H9 (cell line): Measurements from ENCODE around the gene ATP2B2. TPM values are rescaled to one million over a fixed set of nuclear protein-coding genes. Genes with fewer than 3 reads are reported as not detected.

Experiments
- DNase-seq: peaks from one replicate; pipeline ENCODE4 v3.0.0-alpha.2; 2017
- H2AFZ ChIP-seq: one replicate; pipeline ENCODE4 v1.6.1; 2013; ENCODE audit warnings: mild to moderate bottlenecking, low read length, control low read depth, moderate library complexity
- H2AK5ac ChIP-seq: 2 replicates; pipeline ENCODE4 v1.6.1; 2013; ENCODE audit warnings: low read length, control low read depth, mixed read lengths; ENCODE audit not compliant: insufficient read length
- H2BK120ac ChIP-seq: one replicate; pipeline ENCODE4 v1.6.1; 2013; ENCODE audit warnings: low read depth, mild to moderate bottlenecking, low read length, control low read depth, inconsistent platforms; ENCODE audit not compliant: poor library complexity, severe bottlenecking
- H2BK12ac ChIP-seq: 2 replicates; pipeline ENCODE4 v1.6.1; 2013; ENCODE audit warnings: low read length, control low read depth, mixed read lengths, low read depth; ENCODE audit not compliant: insufficient read length
- H2BK15ac ChIP-seq: 2 replicates; pipeline ENCODE4 v1.6.1; 2013; ENCODE audit warnings: low read depth, low read length, control low read depth
- H2BK20ac ChIP-seq: one replicate; pipeline ENCODE4 v1.6.1; 2013; ENCODE audit warnings: low read depth, mild to moderate bottlenecking, low read length, control low read depth, inconsistent platforms; ENCODE audit not compliant: poor library complexity, severe bottlenecking
- H2BK5ac ChIP-seq: 2 replicates; pipeline ENCODE4 v1.6.1; 2013; ENCODE audit warnings: low read length, control low read depth, mixed read lengths; ENCODE audit not compliant: insufficient read length
- H3K14ac ChIP-seq: 2 replicates; pipeline ENCODE4 v1.6.1; 2013; ENCODE audit warnings: low read length, control low read depth; ENCODE audit not compliant: insufficient read depth
- H3K18ac ChIP-seq: 2 replicates; pipeline ENCODE4 v1.6.1; 2013; ENCODE audit warnings: low read depth, mild to moderate bottlenecking, mixed read lengths, low read length, control low read depth; ENCODE audit not compliant: insufficient read length
- H3K23ac ChIP-seq: 2 replicates; pipeline ENCODE4 v1.6.1; 2013; ENCODE audit warnings: low read length, control low read depth, mixed read lengths, low read depth; ENCODE audit not compliant: insufficient read length
- H3K23me2 ChIP-seq: 2 replicates; pipeline ENCODE4 v1.6.1; 2013; ENCODE audit warnings: low read depth, mild to moderate bottlenecking, mixed read lengths, low read length, control low read depth; ENCODE audit not compliant: insufficient read length, poor library complexity, severe bottlenecking
- H3K27ac ChIP-seq: 2 replicates; pipeline ENCODE4 v1.5.1; 2013; ENCODE audit warnings: low read length, control low read depth, mixed read lengths, low read depth; ENCODE audit not compliant: insufficient read length
- H3K27me3 ChIP-seq: 2 replicates; pipeline ENCODE4 v1.6.1; 2013; ENCODE audit warnings: low read length, control low read depth, inconsistent platforms; ENCODE audit not compliant: insufficient read depth
- H3K4ac ChIP-seq: 2 replicates; pipeline ENCODE4 v1.6.1; 2013; ENCODE audit warnings: low read depth, mild to moderate bottlenecking, control low read depth, inconsistent platforms, low read length, moderate library complexity
- H3K4me1 ChIP-seq: 2 replicates; pipeline ENCODE4 v1.6.1; 2013; ENCODE audit warnings: low read length, control low read depth, inconsistent platforms; ENCODE audit not compliant: insufficient read depth
- H3K4me2 ChIP-seq: 2 replicates; pipeline ENCODE4 v1.6.1; 2013; ENCODE audit warnings: low read length, control low read depth, mixed read lengths; ENCODE audit not compliant: insufficient read length, insufficient read depth
- H3K56ac ChIP-seq: 2 replicates; pipeline ENCODE4 v1.6.1; 2013; ENCODE audit warnings: low read depth, mild to moderate bottlenecking, mixed read lengths, low read length, control low read depth; ENCODE audit not compliant: insufficient read length
- H3K79me1 ChIP-seq: 2 replicates; pipeline ENCODE4 v1.6.1; 2013; ENCODE audit warnings: low read depth, mild to moderate bottlenecking, moderate library complexity, low read length, control low read depth, inconsistent platforms; ENCODE audit not compliant: insufficient read depth, poor library complexity, severe bottlenecking
- H3K79me2 ChIP-seq: 2 replicates; pipeline ENCODE4 v1.6.1; 2013; ENCODE audit warnings: low read length, control low read depth, inconsistent platforms; ENCODE audit not compliant: insufficient read depth
- H3K9ac ChIP-seq: 2 replicates; pipeline ENCODE4 v1.6.1; 2013; ENCODE audit warnings: low read length, control low read depth, mixed read lengths; ENCODE audit not compliant: insufficient read length; ENCODE audit errors: extremely low read depth
- H3K9me3 ChIP-seq: one replicate; pipeline ENCODE4 v1.6.1; 2013; ENCODE audit warnings: low read depth, low read length, inconsistent platforms; ENCODE audit not compliant: control insufficient read depth
- H3T11ph ChIP-seq: one replicate; pipeline ENCODE4 v1.6.1; 2013; ENCODE audit warnings: mild to moderate bottlenecking, low read length, control low read depth, inconsistent platforms
- H4K20me1 ChIP-seq: one replicate; pipeline ENCODE4 v1.6.1; 2013; ENCODE audit not compliant: control insufficient read depth, insufficient read length, insufficient read depth
- H4K5ac ChIP-seq: 2 replicates; pipeline ENCODE4 v1.6.1; 2013; ENCODE audit warnings: low read depth, mild to moderate bottlenecking, mixed read lengths, low read length, control low read depth; ENCODE audit not compliant: insufficient read length
- H4K8ac ChIP-seq: replicated peaks from 2 replicates; pipeline ENCODE4 v1.6.1; 2013; ENCODE audit warnings: low read length, control low read depth, mixed read lengths, low read depth; ENCODE audit not compliant: insufficient read length
- H4K91ac ChIP-seq: 2 replicates; pipeline ENCODE4 v1.6.1; 2013; ENCODE audit warnings: low read depth, mild to moderate bottlenecking, moderate library complexity, mixed read lengths, low read length, control low read depth; ENCODE audit not compliant: insufficient read length
- H3K27ac Mint-ChIP-seq, 3 experiments: 2 replicates in 2 of 3; 3 replicates in 1 of 3; pipeline ENCODE4 v1.8.0; 2020 to 2021; ENCODE audit warnings: mixed read lengths in 3 of 3, mild to moderate bottlenecking in 1 of 3, moderate library complexity in 1 of 3
- H3K27me3 Mint-ChIP-seq: 2 replicates; pipeline ENCODE4 v1.8.0; 2021; ENCODE audit warnings: low read depth, mild to moderate bottlenecking, moderate library complexity, mixed read lengths
- H3K36me3 Mint-ChIP-seq, 3 experiments: 2 replicates in 2 of 3; 3 replicates in 1 of 3; pipeline ENCODE4 v1.8.0; 2020 to 2021; ENCODE audit warnings: low read depth in 3 of 3, mixed read lengths in 3 of 3; ENCODE audit not compliant: insufficient read depth in 1 of 3
- H3K4me1 Mint-ChIP-seq, 2 experiments: 2 replicates each; pipeline ENCODE4 v1.8.0; 2020; ENCODE audit warnings: mixed read lengths in 2 of 2
- H3K4me3 Mint-ChIP-seq, 2 experiments: 2 replicates in 1 of 2; 3 replicates in 1 of 2; pipeline ENCODE4 v1.8.0; 2020 to 2021; ENCODE audit warnings: mild to moderate bottlenecking in 2 of 2, mixed read lengths in 2 of 2, moderate library complexity in 1 of 2
- H3K9me3 Mint-ChIP-seq, 2 experiments: 2 replicates in 1 of 2; 3 replicates in 1 of 2; pipeline ENCODE4 v1.8.0; 2020; ENCODE audit warnings: mild to moderate bottlenecking in 2 of 2, mixed read lengths in 2 of 2, moderate library complexity in 1 of 2
- WGBS: extraction: QIAGEN DNeasy Blood & Tissue Kit; methylation state at CpG from one replicate; pipeline ENCODE4 v1.1.7; 2013; ENCODE audit warnings: missing lambda C conversion rate, low lambda C conversion rate, mixed read lengths; ENCODE audit not compliant: insufficient read length; ENCODE audit errors: extremely low coverage; 5-methylcytosine and 5-hydroxymethylcytosine counted together
- total RNA-seq: library from RNA; stranded (reverse); gene quantifications from 2 replicates; pipeline ENCODE4 v1.2.1, GENCODE V29; 2021
- TF ChIP-seq, protein P1 (sequence below): fragments of 200-600 bp; sonication (generic); conservative IDR thresholded peaks from 3 replicates; pipeline ENCODE4 v1.8.0; 2021; ENCODE audit warnings: antibody characterized with exemption, mild to moderate bottlenecking

Gene ATP2B2
- total RNA-seq, 1 experiment from 2014 or later, result 0.33 TPM

GRCh38 chr3:10485806-10486205 is 19.6 kb downstream of the ATP2B2 start:
- no peak overlapping the region for H2BK5ac ChIP-seq
- no peaks in the 10 kb centered on the region for H3K79me2 ChIP-seq
- no peaks in the 10 kb centered on the region for H3K4me1 ChIP-seq
- no peak overlapping the region for H3K9ac ChIP-seq
- H2BK20ac ChIP-seq, result no peak overlapping the region
- H3K56ac ChIP-seq, result no peak overlapping the region
- peaks cover 3% of the 10 kb centered on the region for H4K20me1 ChIP-seq
- no peak overlapping the region for H4K91ac ChIP-seq
- H3K9me3 ChIP-seq, result no peaks in the 10 kb centered on the region
- TF ChIP-seq, protein P1, sequence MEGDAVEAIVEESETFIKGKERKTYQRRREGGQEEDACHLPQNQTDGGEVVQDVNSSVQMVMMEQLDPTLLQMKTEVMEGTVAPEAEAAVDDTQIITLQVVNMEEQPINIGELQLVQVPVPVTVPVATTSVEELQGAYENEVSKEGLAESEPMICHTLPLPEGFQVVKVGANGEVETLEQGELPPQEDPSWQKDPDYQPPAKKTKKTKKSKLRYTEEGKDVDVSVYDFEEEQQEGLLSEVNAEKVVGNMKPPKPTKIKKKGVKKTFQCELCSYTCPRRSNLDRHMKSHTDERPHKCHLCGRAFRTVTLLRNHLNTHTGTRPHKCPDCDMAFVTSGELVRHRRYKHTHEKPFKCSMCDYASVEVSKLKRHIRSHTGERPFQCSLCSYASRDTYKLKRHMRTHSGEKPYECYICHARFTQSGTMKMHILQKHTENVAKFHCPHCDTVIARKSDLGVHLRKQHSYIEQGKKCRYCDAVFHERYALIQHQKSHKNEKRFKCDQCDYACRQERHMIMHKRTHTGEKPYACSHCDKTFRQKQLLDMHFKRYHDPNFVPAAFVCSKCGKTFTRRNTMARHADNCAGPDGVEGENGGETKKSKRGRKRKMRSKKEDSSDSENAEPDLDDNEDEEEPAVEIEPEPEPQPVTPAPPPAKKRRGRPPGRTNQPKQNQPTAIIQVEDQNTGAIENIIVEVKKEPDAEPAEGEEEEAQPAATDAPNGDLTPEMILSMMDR, result no peak
- no peak overlapping the region for H2BK15ac ChIP-seq
- DNase-seq, result no peak
- H3K27ac Mint-ChIP-seq, result no peak overlapping the region
- H3K23ac ChIP-seq, result no peak overlapping the region
- no peak overlapping the region for H3K27ac ChIP-seq
- no peak overlapping the region for H2BK120ac ChIP-seq
- no CpG with 5 or more reads among the region's 8 CpGs for WGBS
- H3K4ac ChIP-seq, result no peak overlapping the region
- no peaks in the 10 kb centered on the region; a peak in 1 of 5 replicates for H3K9me3 Mint-ChIP-seq
- no peak overlapping the region for H2AK5ac ChIP-seq
- H3K4me1 Mint-ChIP-seq, result peaks cover 0 to 2% of the 10 kb centered on the region in 2 experiments; a peak in 2 of 4 replicates
- no peak overlapping the region for H3K18ac ChIP-seq
- H3K4me3 Mint-ChIP-seq, result no peak overlapping the region
- H2BK12ac ChIP-seq, result no peak overlapping the region
- H3K36me3 Mint-ChIP-seq, result no peaks in the 10 kb centered on the region
- peaks cover 1% of the 10 kb centered on the region; the same call in 1 of the 2 replicates for H3K27me3 Mint-ChIP-seq
- H3K27me3 ChIP-seq, result no peaks in the 10 kb centered on the region
- no peaks in the 10 kb centered on the region for H3K23me2 ChIP-seq
- no peak overlapping the region for H3K4me2 ChIP-seq
- no peak overlapping the region for H3T11ph ChIP-seq
- no peak overlapping the region for H2AFZ ChIP-seq
- no peak overlapping the region for H4K5ac ChIP-seq
- no peaks in the 10 kb centered on the region for H3K79me1 ChIP-seq
- no peak overlapping the region; the same call in 1 of the 2 replicates for H3K14ac ChIP-seq
- no peak overlapping the region for H4K8ac ChIP-seq
